GM11168 (cell line): Measurements from ENCODE around the gene AMOTL2.

Experiments used
- in situ Hi-C: fragments of 300-500 bp; cut with MboI; formaldehyde crosslinking; loops from one replicate; pipeline ENCODE4 v1.12.0; 2022; ENCODE audit warnings: low sequenced_read_pairs; ENCODE audit not compliant: unreplicated experiment

AMOTL2 gene

GRCh38 chr3:134381076-134381475 is 6.8 kb upstream of the AMOTL2 start:
- in situ Hi-C loops, result no loop called here

GRCh38 chr3:134380249-134380648 is 6.0 kb upstream of the AMOTL2 start:
- in situ Hi-C loops, result no loop called here

- in situ Hi-C loops, result no loop called here
Measured at GRCh38 chr3:134378818-134379217, 4.6 kb upstream of the AMOTL2 start.

- in situ Hi-C loops, result no loop called here
Measured at GRCh38 chr3:134378384-134378783, 4.1 kb upstream of the AMOTL2 start.

GRCh38 chr3:134377896-134378295 is 3.6 kb upstream of the AMOTL2 start:
- in situ Hi-C loops, result no loop called here

- in situ Hi-C loops, result no loop called here
Measured at GRCh38 chr3:134376786-134377426, 2.7 kb upstream of the AMOTL2 start.

- in situ Hi-C loops, result no loop called here
Measured at GRCh38 chr3:134376385-134376765, 2.1 kb upstream of the AMOTL2 start.

- in situ Hi-C loops, result no loop called here
Measured at GRCh38 chr3:134375582-134376384, 1.5 kb upstream of the AMOTL2 start.

GRCh38 chr3:134374791-134375581 is 739 bp upstream of the AMOTL2 start:
- in situ Hi-C loops, result no loop called here

GRCh38 chr3:134373271-134374104 is 759 bp downstream of the AMOTL2 start:
- in situ Hi-C loops, result no loop called here

GRCh38 chr3:134372396-134373270 is 1.6 kb downstream of the AMOTL2 start:
- in situ Hi-C loops, result no loop called here

- in situ Hi-C loops, result no loop called here
Measured at GRCh38 chr3:134371542-134372324, 2.5 kb downstream of the AMOTL2 start.

- in situ Hi-C loops, result no loop called here
Measured at GRCh38 chr3:134370611-134371531, 3.4 kb downstream of the AMOTL2 start.

GRCh38 chr3:134369861-134370596 is 4.2 kb downstream of the AMOTL2 start:
- in situ Hi-C loops, result no loop called here

- in situ Hi-C loops, result no loop called here
Measured at GRCh38 chr3:134369231-134369741, 5.0 kb downstream of the AMOTL2 start.

- in situ Hi-C loops, result no loop called here
Measured at GRCh38 chr3:134368751-134369105, 5.5 kb downstream of the AMOTL2 start.
